Omental fat pad (tissue), 4 donors: ENCODE results near the gene TNFRSF8. TPM values are rescaled to one million over a fixed set of nuclear protein-coding genes. Genes with fewer than 3 reads are reported as not detected.

Experiments used
- ATAC-seq: fragments of 150-250 bp; one replicate; pipeline ENCODE4 v1.9.1; 2016; ENCODE audit warnings: mild to moderate bottlenecking, moderate library complexity; ENCODE audit not compliant: low FRiP score
- DNase-seq: peaks from one replicate; pipeline ENCODE4 v3.0.0-alpha.2; 2019; ENCODE audit warnings: low spot score
- CTCF ChIP-seq, 3 donors: fragments of 450-650 bp; IDR thresholded peaks; one replicate each; pipeline ENCODE4 v1.5.1; 2016 to 2017; ENCODE audit warnings: antibody characterized with exemption in 3 of 3, mild to moderate bottlenecking in 3 of 3, moderate library complexity in 2 of 3
- small RNA-seq: library from RNA; depleted of rRNA; stranded (forward); fragments of <200 nt; gene quantifications from one replicate; pipeline ENCODE3, GENCODE V24; 2016
- total RNA-seq, 4 donors: library from RNA; depleted of rRNA; stranded (reverse); fragments of >200 nt; gene quantifications; one replicate each; pipeline ENCODE4 v1.1.0, GENCODE V29; 2016

The TNFRSF8 gene
- total RNA-seq, 4 donors from 2014 or later, result 2.9 to 31.9 (median 5.1) TPM

- ATAC-seq (no peak), DNase-seq (no peak)
- no peak for TF ChIP-seq CTCF (IDR thresholded peaks at IDR 0.05)
Observed at GRCh38 chr1:12188115-12188514, 125.0 kb downstream of the TNFRSF8 start.

GRCh38 chr1:12188657-12189327 is 125.7 kb downstream of the TNFRSF8 start:
- TF ChIP-seq CTCF (IDR thresholded peaks at IDR 0.05), result no peak
- ATAC-seq (no peak), DNase-seq (no peak)

GRCh38 chr1:12189328-12189682 is 126.2 kb downstream of the TNFRSF8 start:
- DNase-seq (no peak), ATAC-seq (no peak)
- no peak for TF ChIP-seq CTCF (IDR thresholded peaks at IDR 0.05)

GRCh38 chr1:12191242-12192032 is 128.3 kb downstream of the TNFRSF8 start:
- no peak for ATAC-seq
- no peak for DNase-seq
- no peak for TF ChIP-seq CTCF (IDR thresholded peaks at IDR 0.05)

Small RNAs within 50 kb of the gene (small RNA-seq; reads per million reads assigned to genes)
- not detected for gene AL096840.1
- gene MIR4632, result not detected
- 0.39 reads per million for gene MIR6729
- not detected for gene RF00019
- not detected for gene RN7SL649P
- gene RNU6-777P, result not detected
- not detected for gene RPL23AP89

Other genes with a start within 250 kb of the TNFRSF8 start
- not detected for gene NPPA, start 215.5 kb upstream of the TNFRSF8 start, total RNA-seq
- gene NPPB, start 204.4 kb upstream of the TNFRSF8 start, total RNA-seq, result not detected
- 10 to 100 TPM; 47.0 to 69.2 (median 62.1) TPM for gene KIAA2013, start 136.9 kb upstream of the TNFRSF8 start, total RNA-seq
- gene PLOD1, start 128.6 kb upstream of the TNFRSF8 start, total RNA-seq, result 100 to 1,000 TPM in 1 of 4 donors, 10 to 100 TPM in 3; 60.8 to 142 (median 69.0) TPM
- gene MFN2, start 82.9 kb upstream of the TNFRSF8 start, total RNA-seq, result 10 to 100 TPM; 66.4 to 74.8 (median 70.0) TPM
- 10 to 100 TPM; 25.9 to 40.6 (median 33.9) TPM for gene MIIP, start 43.8 kb upstream of the TNFRSF8 start, total RNA-seq
- gene TNFRSF1B, start 103.7 kb downstream of the TNFRSF8 start, total RNA-seq, result 100 to 1,000 TPM in 2 of 4 donors, 10 to 100 TPM in 2; 34.0 to 122 (median 84.5) TPM
- 100 to 1,000 TPM in 1 of 4 donors, 10 to 100 TPM in 3; 88.1 to 105 (median 97.1) TPM for gene VPS13D, start 166.7 kb downstream of the TNFRSF8 start, total RNA-seq